NOMO-1 (cell line): ENCODE measurements around the gene TSHZ3.

ENCODE experiments used
- DNase-seq, 2 experiments: peaks; one replicate each; lab custom pipeline; 2025; ENCODE audit not compliant: unreplicated experiment in 2 of 2; lab: John Stamatoyannopoulos, UW

The TSHZ3 gene, protein sequence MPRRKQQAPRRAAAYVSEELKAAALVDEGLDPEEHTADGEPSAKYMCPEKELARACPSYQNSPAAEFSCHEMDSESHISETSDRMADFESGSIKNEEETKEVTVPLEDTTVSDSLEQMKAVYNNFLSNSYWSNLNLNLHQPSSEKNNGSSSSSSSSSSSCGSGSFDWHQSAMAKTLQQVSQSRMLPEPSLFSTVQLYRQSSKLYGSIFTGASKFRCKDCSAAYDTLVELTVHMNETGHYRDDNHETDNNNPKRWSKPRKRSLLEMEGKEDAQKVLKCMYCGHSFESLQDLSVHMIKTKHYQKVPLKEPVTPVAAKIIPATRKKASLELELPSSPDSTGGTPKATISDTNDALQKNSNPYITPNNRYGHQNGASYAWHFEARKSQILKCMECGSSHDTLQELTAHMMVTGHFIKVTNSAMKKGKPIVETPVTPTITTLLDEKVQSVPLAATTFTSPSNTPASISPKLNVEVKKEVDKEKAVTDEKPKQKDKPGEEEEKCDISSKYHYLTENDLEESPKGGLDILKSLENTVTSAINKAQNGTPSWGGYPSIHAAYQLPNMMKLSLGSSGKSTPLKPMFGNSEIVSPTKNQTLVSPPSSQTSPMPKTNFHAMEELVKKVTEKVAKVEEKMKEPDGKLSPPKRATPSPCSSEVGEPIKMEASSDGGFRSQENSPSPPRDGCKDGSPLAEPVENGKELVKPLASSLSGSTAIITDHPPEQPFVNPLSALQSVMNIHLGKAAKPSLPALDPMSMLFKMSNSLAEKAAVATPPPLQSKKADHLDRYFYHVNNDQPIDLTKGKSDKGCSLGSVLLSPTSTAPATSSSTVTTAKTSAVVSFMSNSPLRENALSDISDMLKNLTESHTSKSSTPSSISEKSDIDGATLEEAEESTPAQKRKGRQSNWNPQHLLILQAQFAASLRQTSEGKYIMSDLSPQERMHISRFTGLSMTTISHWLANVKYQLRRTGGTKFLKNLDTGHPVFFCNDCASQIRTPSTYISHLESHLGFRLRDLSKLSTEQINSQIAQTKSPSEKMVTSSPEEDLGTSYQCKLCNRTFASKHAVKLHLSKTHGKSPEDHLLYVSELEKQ

DNA sequence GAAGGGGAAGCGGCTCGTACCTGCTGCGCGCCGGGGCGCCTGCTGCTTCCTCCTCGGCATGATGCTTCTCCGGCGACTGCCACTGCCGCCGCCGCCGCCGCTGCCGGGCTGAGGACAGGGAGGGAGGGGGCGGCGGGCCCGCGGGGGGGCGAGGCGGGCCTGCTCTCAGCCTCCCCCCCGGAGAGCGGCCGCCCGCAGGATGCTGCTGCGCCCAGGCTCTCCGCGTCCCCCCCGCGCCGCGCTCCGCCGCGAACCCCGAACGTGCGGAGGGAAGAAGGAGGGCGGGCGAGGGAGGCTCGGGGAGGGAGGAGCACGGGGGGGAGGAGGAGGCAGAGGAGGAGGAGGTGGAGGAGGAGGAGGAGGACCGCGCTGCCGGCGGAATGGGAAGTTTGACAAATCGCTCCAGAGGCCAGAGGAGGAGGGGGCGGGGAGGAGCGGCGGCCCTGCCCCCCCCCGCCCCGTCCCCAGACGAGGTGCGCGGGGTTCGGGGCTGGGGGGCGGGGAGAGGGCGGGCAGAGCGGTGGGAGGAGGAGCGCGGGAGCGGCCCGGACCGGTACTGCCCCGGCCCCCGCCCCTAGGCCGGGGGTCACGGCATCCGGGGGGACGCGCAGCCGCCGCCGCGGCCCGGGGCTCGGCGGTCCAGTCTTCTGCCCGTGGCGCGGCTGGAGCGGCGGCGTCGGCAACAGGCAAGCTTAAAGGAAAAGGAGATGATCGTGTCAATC lies at the start of gene TSHZ3:
Gene TSHZ3, minus strand, starts transcription at position 277 of the 722 bp plus-strand sequence. Its CDS starts 217 bp downstream, at position 60.
- DNase-seq, result peak; percentile 69 to 70

DNA sequence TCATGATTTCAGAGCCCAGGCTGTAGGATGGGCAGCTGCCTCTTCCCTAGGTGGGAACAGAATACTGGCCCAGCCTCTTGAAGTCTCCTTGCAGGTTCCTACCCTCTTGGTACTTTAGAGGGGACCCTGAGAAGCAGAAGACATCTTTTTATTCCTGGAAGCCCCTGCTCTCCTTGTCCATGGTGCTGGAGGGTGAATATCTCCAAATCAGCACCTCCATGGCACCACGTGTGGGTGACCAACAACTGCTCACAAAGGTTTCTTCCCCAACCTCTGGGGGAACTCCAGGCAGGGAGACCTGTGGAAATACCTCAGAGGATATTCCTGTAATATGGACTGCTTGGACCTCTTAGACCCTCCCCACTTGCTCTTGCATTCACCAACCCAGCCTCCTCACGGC lies 48.1 kb upstream of the TSHZ3 start:
- DNase-seq, result no peak

DNA sequence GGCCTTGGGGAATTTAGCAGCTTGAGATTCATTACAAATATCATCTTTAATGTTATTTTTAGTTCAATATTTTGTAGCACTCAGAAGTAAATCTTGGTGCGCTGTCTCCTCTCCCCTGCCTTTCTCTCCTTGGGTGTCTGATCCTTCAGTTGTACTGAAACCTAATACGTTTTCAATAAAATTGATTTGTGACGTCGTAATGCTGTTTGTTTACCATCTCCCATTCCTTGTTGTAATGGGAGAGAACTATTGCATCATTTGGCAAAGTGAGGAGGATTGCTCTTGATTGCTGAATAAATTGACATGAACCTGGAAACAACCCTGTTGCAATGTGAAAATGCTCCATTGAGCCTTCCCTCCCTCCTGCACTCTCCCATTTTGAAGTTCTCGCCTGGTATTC lies 43.2 kb upstream of the TSHZ3 start:
- no peak for DNase-seq

DNA sequence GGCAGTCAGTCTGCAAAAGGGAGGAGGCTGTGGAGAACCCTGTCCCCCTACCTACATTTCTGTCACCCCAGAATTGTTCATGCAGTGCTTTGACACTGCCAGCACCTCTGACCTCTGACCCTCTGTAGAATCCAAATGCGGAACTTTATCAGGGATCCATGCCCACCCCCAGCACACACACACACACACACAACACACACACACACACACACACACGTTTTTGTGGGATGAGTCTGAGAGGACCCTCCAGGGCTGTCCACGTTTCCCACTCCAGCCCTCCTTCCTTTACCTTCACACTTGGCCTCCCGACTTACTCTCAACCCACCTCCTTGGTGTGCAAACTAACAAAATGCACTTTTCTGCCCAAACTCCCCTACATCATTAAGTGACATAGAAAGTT lies 42.3 kb upstream of the TSHZ3 start:
- no peak for DNase-seq

DNA sequence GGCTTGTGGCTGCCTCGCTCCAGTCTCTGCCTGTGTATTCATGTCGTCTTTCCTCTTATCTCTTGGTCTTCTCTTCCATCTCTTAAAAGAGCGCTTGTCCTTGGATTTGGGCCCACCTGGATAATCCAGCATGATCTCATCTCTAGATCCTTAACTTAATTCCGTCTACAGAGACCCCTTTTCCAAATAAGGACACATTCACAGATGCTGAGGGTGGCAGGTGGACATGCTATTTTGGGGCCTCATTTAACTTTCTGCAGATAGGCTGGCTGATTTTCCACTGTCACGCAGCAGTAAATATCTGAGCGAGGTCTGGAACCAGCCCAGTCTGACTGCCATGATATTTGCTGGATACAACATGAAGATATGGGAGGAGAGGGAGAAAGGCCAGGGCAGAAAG lies 41.5 kb upstream of the TSHZ3 start:
- DNase-seq, result no peak

DNA sequence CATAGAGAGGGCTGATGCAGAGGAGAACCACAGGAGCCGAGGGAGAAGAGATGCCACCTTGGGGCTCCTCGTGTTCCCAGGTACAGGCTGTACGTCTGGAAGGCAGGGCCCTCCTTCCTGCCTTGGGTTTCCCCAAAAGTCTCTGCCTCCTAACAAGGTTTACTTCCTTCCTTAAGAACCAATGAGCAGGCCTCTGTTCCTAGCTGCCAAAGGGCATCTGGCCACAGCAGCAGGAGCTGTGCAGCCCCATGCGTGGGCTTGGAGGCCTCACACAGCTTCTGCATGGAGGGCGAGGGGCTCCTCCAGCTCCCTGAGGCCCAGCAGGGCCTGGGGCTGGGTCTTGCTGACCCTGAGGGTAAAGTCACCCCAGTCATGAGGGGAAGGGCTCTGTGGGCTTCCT lies 40.6 kb upstream of the TSHZ3 start:
- DNase-seq, result no peak

DNA sequence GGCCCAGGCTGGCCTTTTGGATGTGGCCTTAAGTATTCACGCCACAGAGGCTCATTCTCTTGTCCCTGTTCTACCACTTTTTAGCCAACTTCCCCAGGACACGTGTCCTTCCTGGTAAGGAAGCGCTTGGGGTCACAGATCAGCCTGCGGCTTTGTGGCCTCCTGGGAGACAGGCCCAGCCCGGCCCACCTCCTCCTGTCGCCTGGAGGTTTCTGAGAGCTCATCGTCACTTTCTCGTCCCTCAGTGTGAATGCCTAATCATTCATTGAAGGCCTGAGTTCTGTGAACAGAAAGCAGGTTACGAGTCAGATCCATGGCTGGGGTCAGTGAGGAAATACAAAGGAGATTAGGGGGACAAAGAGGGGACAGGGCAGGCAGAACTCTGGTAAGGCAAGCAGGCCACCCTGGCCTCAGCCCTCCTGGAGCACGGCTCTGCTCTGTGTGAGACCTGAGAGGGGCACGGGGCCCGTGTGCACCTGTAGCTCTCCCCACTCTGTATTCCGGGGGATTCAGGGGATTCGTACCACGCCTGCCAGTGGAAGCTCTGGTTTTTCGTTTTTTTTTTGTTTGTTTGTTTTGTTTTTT lies 38.6 kb upstream of the TSHZ3 start:
- DNase-seq, result no peak

DNA sequence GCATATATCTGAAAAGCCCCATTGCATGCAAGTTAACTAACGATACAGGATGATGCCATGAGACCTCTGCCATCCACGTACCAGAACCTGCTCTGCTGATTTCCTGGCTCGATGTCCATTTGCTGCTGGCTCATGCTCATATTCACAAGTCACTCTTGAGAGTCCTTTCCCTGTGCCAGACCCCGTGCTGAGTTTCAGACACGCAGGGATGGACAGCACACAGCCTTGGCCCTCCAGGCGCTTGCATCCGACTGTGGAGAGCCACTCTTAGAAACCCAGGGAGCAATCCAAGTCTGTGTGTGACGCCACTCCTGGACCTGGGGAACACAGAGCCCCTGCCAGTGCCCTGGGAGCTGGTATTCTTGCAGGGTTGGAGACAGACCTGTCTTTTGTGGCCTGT lies 37.6 kb upstream of the TSHZ3 start:
- no peak for DNase-seq

DNA sequence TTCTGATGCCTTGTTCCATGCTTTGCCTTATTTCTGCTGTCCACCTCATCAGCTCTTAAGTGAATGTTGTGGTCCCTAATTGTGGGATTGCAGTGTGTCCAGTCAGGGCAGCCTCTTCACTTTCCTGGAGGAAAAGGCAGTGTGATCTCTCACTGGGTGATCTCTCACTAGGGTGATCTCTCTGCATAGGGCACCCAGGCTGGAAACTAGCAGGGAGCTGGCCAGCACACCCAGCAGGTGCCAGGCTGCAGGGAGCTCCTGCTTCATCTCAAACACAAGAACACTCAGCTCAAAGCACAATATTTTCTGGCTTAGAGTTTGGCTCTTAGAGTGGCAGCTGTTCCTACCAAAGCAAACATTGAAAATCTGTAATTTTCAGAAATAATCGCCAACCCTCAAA lies 36.5 kb upstream of the TSHZ3 start:
- no peak for DNase-seq

DNA sequence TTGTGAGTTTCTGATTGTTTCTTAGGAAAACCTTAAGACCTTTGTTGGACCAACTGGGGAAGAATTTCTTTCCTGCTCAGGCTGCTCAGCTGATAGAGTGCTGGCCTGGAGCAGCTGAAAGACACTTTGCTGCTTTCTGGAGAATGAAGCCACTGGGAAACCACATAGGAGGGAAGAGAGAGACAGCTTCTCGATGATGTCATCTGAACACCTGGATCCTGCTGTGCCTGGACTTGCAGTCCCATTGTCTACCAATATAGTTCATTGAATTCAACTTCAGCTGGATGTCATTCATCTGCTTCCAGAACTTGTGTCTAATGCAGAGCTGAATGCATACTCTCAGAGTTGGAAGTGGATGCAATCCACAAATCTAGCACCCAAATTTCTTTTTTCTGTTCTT lies 34.3 kb upstream of the TSHZ3 start:
- DNase-seq, result no peak

DNA sequence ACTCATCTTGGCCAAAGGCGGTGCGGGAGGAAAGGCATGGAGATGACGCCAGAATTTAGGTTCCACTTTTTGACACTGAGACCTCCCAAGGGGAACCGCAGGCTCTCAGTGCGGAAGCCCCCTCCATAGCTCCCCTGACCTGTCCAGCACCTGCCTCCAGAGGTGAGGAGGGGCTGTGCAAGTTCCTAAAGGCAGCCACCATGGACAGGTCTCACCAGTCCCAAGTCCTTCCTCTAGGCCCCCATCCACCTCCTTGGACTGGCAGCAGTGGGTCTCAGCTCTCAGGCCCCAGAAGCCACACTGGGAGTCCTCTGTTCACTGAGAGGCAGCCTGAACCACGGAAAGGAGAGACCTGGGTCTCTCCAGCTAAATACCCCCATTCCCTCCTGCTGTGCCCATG lies 31.6 kb upstream of the TSHZ3 start:
- DNase-seq, result no peak

DNA sequence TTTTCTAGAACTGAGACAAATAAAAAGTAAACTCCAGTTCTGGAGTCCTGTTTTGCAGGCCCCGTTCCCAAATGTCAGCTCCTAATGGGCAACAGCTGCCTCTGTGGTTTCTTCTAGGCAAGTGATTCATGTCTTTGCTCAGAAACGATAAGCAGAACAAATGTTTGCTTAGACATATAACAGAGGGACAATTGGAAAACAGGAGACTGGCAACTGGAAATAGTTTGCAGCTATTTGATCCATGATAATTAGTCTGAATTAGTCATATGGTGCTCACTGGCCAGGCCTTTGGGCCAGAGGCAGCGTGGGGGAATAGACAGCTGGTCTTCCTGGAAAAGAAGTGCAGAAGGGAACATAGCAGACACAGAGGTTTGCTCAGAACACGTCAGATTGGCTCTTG lies 29.2 kb upstream of the TSHZ3 start:
- no peak for DNase-seq

DNA sequence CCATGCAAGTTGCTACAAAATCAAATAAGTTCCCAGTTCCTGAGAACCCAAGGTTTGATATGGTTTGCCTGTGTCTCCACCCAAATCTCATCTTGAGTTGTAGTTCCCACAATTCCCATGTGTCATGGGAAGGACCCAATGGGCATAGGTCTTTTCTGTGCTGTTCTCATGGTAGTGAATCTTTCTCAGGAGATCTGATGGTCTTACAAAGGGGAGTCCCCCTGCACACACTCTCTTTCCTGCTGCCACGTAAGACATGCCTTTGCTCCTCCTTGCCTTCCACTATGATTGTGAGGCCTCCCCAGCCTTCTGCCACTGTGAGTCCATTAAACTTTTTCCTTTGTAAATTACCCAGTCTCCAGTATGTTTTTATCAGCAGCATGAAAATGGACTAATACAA lies 28.5 kb upstream of the TSHZ3 start:
- no peak for DNase-seq

DNA sequence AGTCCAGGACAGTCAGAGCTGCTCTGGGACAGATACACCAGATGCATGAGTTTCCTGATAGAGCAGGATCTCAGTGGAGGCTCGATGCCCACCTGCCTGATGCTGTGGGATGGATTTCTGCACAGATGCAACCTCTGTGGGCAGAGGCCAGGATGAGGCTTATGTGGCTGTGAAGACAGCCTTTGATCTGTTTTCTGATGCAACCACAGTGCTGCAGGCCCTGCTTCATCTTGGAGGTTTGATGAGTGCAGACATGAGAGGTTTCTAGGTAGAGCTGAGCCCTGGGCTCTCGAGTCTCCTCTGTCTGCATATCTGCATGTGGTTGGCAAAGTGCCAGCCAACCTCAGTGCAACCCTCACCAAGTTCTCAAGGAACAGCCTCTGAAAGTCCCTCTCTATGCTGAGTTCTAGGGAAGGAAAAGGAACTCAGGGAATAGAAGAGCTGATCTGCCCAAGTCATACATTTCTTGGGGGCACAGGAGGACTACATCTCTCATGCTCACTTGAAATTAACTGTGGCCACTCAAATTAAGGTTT lies 23.1 kb upstream of the TSHZ3 start:
- DNase-seq, result no peak

DNA sequence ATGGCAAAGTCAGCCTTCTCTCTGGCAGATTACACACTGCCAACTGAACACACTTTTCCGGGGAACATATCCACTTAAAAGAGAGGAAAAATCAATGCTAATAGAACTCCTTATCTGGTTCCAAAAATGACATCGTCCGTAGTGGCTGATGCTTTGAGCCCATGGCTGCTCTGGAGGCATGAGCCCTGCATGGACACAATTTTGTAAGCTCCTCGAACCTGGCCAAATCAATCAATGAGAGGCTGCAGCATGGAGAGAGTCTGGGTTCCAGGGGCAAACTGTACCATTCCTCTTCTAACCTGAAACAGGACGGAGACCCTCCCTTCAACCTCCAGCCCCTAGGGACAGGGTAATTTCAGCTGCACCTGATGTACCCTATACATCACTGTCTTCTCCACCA lies 21.0 kb upstream of the TSHZ3 start:
- DNase-seq, result no peak

DNA sequence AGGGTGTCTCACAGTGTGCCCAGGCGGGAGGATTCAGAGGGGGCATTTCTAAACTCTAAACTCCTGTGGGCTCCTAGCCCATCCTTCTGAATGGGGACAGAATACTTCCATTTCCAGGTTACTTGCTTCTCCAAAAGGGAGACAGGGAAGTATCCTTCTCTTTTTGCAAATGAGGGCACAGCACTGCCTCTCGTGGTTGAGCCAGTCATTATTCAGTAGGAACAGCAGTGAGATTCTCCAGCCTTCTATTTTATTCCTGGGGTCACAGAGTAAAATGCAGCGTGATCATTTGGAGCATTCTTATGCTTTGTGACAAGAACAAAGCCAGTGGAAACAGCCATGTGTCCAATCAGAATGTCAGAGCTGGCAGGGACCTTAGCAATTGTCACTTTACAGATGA lies 15.7 kb upstream of the TSHZ3 start:
- DNase-seq, result no peak

DNA sequence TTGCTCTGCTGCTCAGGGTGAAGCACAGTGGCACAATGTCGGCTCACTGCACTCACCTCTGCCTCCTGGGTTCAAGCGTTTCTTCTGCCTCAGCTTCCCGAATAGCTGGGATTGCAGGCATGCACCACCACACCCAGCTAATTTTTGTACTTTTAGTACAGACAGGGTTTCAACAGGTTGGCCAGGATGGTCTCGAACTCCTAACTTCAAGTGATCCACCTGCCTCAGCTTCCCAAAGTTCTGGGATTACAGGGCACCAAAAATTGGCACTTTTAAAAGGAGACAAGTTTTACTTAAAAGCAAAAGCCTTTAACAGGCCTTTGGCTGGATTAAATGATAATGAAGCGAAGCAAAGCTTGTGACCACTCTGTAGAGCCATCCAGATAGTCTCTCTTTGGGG lies 12.5 kb upstream of the TSHZ3 start:
- DNase-seq, result no peak

DNA sequence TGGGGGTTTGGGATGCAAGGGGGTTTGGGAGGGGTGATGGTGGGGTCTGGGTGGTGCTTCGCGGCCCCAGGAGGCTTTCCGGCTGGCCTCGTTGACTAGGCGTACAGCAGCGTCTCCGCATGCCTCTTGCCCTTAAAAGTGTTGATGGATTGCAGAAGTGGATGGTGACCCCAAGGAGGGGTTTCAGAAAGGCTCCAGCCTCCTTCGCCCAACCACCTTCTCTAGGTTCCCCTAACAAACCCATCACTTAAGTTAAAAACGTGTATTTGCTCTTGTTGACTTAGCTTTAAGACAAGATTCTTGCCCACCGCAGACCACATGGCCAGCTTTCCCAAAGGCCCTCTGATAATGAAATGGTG lies 8.1 kb upstream of the TSHZ3 start:
- no peak for DNase-seq

DNA sequence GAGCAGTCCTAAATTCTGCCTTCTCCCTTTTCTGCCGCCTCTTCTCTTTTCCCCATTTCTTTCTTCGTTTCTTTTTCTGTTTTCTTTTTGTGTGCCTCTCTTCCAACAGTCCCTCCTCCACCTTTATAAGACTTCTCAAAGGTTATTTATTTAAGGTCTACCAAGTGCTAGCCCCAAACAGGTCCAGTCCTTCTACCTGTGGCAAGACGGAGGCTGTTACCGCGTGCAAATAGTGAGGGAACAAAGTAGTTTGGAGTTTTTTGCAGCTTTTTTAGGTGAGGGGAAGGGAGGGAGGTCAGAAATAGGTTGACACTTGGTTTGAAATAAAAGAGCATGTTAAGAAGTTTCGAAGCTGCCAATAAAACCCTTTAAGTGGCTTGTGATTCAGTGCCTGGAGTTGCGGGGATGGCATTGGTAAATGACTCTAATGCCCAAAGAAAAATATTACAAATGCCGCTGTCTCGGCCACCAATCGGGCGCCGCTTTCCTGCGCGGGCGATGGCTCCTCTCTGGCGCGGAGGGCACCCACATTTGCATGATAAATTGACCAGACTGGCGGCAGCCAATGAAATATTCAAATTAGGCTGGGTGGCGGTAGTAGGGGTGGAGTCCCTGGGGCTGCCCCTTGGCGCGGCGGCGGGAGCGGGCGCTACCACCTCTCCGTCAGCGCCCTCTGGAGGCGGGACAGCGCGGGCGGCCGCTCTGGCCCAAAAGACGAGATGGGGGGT lies 7.5 kb upstream of the TSHZ3 start:
- peak; percentile 67 to 91 for DNase-seq
